Stimulated activated CD4-positive, alpha-beta T cell treated with anti-CD3 and anti-CD28 coated beads, Interleukin-15, amount 100 ng/mL, for 48 hours (primary cell): ENCODE data around the gene MYO1A.
"Not testable (repeated sequence)": the region's sequence is repeated elsewhere in the genome, so short reads cannot be mapped to it uniquely, and the experiment has no call there.

Experiments
- DNase-seq, 2 donors: peaks; one replicate each; pipeline ENCODE4 v3.0.0-alpha.2; 2020; ENCODE audit warnings: low read depth in 2 of 2

MYO1A gene

DNA sequence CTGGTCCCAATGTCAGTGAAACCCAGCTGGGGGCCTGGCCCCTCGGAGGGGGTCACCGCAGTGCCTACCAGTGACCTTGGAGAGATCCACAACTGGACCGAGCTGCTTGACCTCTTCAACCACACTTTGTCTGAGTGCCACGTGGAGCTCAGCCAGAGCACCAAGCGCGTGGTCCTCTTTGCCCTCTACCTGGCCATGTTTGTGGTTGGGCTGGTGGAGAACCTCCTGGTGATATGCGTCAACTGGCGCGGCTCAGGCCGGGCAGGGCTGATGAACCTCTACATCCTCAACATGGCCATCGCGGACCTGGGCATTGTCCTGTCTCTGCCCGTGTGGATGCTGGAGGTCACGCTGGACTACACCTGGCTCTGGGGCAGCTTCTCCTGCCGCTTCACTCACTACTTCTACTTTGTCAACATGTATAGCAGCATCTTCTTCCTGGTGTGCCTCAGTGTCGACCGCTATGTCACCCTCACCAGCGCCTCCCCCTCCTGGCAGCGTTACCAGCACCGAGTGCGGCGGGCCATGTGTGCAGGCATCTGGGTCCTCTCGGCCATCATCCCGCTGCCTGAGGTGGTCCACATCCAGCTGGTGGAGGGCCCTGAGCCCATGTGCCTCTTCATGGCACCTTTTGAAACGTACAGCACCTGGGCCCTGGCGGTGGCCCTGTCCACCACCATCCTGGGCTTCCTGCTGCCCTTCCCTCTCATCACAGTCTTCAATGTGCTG is 54.6 kb downstream of the MYO1A start:
- DNase-seq = no peak

DNA sequence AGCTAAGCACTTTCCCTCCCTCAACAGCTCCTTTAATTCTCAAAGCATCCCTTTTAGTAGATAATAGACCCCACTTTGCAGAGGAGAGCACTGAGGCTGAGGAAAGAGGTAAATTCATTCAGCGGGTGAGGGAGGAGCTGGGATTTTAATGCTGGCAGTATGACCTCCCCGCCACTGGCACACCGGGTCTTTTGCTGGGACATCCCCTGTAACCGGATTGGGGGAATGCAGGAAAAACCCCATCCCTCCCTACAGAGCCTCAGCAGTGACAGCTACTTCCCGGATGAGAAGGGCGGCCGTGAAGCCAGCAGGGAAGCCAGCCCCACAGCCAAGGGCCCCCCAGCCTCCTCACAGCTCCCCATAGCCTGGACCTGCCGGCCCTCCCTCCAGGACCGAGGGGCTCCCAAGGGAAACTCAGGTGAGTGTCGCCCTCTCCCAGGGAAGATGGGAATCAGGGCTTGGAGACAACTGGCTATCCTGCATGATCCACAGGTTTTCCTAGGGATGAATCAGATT is 55.6 kb downstream of the MYO1A start:
- DNase-seq = no peak

DNA sequence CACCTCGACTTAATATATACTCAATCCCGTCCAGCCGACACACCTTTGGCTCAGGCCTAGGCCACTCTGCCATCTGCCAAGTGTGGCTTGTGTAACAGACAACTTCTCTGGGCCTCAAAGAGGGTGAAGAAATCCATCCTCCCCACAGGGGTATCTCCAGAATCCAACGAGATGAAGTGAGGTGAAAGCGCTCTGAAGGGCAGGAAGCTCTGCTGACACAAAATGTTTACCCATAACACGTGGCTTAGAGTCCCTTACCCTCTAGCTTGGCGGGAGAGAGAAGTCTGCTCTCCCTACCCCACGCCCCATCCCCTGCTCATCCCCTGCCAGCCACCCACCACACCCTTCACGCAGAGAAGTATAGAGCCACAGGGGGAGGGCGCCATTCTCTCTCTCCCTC is 56.6 kb downstream of the MYO1A start:
- no peak for DNase-seq

- DNase-seq = no peak
Measured at GRCh38 chr12:56991319-56992246, 58.3 kb downstream of the MYO1A start.

GRCh38 chr12:56990648-56991318 is 59.1 kb downstream of the MYO1A start:
- no peak for DNase-seq

DNA sequence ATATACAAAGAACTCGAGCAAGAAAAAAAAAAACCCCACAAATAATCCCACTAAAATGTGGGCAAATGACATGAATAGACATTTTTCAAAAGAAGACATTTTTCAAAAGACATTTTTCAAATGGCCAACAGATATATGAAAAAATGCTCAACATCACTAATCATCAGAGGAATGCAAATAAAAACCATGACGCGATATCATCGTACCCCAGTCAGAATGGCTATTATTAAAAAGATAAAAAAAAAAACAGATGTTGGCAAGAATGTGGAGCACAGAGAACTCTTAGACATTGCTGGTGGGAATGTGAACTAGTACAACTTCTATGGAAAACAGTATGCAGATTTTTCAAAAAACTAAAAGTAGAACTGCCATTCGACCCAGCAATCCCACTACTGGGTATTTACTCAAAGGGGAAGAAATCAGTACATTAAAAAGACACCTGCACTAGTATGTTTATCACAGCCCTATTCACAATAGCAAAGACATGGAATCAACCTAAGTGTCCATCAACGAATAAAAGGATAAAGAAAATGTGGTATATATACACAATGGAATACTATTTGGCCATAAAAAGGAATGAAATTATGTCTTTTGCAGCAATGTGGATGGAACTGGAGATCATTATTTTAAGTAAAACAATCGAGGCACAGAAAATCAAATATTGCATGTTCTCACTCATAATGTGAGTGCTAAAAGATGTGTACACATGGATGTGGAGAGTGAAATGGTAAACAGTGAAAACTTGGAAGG is 59.9 kb downstream of the MYO1A start:
- no peak for DNase-seq

GRCh38 chr12:56988207-56988739 is 61.7 kb downstream of the MYO1A start:
- no peak for DNase-seq

GRCh38 chr12:56987551-56988053 is 62.3 kb downstream of the MYO1A start:
- peak; percentile 59 to 71 for DNase-seq

DNA sequence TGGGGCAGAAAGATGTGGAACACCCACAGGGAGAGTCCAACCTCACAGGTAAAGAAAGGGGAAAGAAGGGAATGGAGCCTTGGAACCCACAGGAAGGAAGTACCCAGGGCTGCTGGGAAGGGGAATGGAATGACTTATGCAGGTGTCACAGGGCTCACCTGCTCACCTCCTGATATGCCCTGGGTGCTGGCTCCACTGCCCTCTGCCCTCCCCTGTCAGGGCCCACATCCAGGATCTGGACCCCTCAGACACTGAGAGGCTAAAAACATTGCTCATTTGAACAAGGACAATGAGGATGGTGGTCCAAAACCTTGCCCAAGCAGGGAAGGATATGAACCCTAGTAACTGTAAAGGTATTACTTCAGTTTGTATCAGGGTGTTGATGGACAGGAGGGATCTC is 62.9 kb downstream of the MYO1A start:
- DNase-seq = no peak

DNA sequence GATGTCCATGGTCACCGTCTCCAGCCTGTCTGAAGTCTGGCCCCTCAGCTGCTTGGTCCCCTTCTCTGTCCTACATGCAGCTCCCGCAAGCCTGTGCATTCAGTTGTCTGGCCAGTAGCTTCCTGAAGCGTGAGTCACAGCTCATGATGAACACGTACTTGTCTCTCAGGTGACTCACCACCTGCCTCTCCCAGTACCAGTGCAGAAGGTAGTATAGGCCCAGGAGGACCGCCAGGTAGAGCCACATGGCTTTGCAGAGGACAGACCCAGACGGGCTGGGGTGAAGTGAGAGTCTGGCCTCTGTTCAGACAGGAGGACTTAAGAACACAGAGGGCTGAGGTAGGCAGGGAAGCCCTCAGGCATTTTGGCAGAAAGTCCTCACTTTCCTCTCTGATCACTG is 64.2 kb downstream of the MYO1A start:
- DNase-seq = not testable (repeated sequence)

GRCh38 chr12:56983386-56983785 is 66.5 kb downstream of the MYO1A start:
- DNase-seq = no peak

GRCh38 chr12:56982578-56983236 is 67.2 kb downstream of the MYO1A start:
- not testable (repeated sequence) for DNase-seq

DNA sequence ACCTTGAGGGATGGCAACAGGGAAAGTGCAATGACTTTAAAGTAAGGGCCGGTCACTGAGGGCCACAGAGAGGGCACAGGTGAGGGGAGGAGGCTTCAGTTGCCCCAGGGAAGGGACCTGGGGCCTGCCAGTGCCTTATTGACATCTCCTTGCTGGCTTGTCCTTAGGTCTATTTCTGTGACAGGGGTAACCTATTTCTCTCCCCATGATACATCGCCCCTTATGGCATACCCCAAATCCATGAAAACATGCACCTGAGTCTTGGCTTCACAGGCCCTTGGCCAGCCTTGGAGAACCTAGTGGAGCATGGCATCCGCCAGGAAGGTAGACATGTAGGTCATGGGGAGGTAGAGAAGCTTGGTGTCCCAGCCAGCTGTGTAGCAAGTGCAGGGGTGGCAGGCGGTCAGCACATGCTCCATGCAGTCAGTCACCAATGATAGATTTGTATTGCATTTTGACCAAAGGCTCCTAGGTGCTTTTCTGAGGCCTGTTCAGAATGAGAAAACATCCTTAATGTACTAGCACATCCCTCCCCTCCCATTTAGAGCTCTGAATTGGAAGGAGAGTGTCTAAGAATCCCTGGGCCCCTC is 68.9 kb downstream of the MYO1A start:
- no peak for DNase-seq

GRCh38 chr12:56980268-56980667 is 69.7 kb downstream of the MYO1A start:
- DNase-seq = no peak

GRCh38 chr12:56979628-56980027 is 70.3 kb downstream of the MYO1A start:
- DNase-seq = no peak
